Natural killer cell (primary cell): ENCODE results near the gene ARGFX. TPM values are rescaled to one million over a fixed set of nuclear protein-coding genes. Genes with fewer than 3 reads are reported as not detected.

Experiments used
- ATAC-seq, 3 donors: fragments of 150-1000 bp in 2 of 3; fragments of 200-7000 bp in 1 of 3; cut with Tn5 transposase; 1 replicate in 1 of 3; 2 replicates in 2 of 3; pipeline ENCODE4 v1.10.0; 2021; ENCODE audit warnings: mild to moderate bottlenecking in 2 of 3, moderate library complexity in 2 of 3
- DNase-seq, 2 donors: peaks; one replicate each; pipeline versions ENCODE4 v3.0.0 to v3.0.0-alpha.2; 2013 to 2021; ENCODE audit warnings: mixed read lengths in 1 of 2
- H3K27ac ChIP-seq: one replicate; pipeline ENCODE4 v1.5.1; 2013; ENCODE audit warnings: mild to moderate bottlenecking, low read length
- H3K27me3 ChIP-seq: one replicate; pipeline ENCODE4 v1.6.1; 2013; ENCODE audit warnings: low read length; ENCODE audit not compliant: control insufficient read depth, insufficient read depth
- H3K36me3 ChIP-seq: one replicate; pipeline ENCODE4 v1.6.1; 2013; ENCODE audit warnings: low read length; ENCODE audit not compliant: control insufficient read depth, insufficient read depth
- H3K4me1 ChIP-seq: one replicate; pipeline ENCODE4 v1.6.1; 2013; ENCODE audit warnings: low read length; ENCODE audit not compliant: control insufficient read depth, insufficient read depth
- H3K4me3 ChIP-seq: one replicate; pipeline ENCODE4 v1.5.1; 2013; ENCODE audit warnings: low read length
- H3K9me3 ChIP-seq: one replicate; pipeline ENCODE4 v1.6.1; 2013; ENCODE audit warnings: low read length; ENCODE audit not compliant: control insufficient read depth, insufficient read depth
- H3K27ac Mint-ChIP-seq, 2 donors: one replicate each; pipeline ENCODE4 v1.8.0; 2022; ENCODE audit warnings: mild to moderate bottlenecking in 2 of 2, mixed read lengths in 2 of 2, moderate library complexity in 1 of 2
- H3K27me3 Mint-ChIP-seq, 2 donors: one replicate each; pipeline ENCODE4 v1.8.0; 2022; ENCODE audit warnings: low read depth in 2 of 2, mixed read lengths in 2 of 2
- H3K36me3 Mint-ChIP-seq: one replicate; pipeline ENCODE4 v1.8.0; 2022; ENCODE audit warnings: mixed read lengths
- H3K4me1 Mint-ChIP-seq, 2 donors: one replicate each; pipeline ENCODE4 v1.8.0; 2022; ENCODE audit warnings: mixed read lengths in 2 of 2
- H3K4me3 Mint-ChIP-seq: one replicate; pipeline ENCODE4 v1.8.0; 2022; ENCODE audit warnings: mild to moderate bottlenecking, moderate library complexity, mixed read lengths
- H3K9me3 Mint-ChIP-seq, 2 donors: one replicate each; pipeline ENCODE4 v1.8.0; 2022; ENCODE audit warnings: mixed read lengths in 2 of 2
- WGBS: methylation state at CpG from one replicate; pipeline ENCODE4 v1.1.7; 2013; ENCODE audit warnings: missing lambda C conversion rate; ENCODE audit not compliant: insufficient coverage; 5-methylcytosine and 5-hydroxymethylcytosine counted together
- intact Hi-C: fragments of 100-400 bp; cut with micrococcal nuclease; formaldehyde crosslinking; loops from one replicate; pipeline ENCODE4 v1.14.2; 2022
- total RNA-seq, 4 donors: library from RNA; stranded (reverse); fragments of 120-200 nt in 1 of 4; gene quantifications; one replicate each; pipeline versions ENCODE4 v1.2.3 to v1.2.4, GENCODE V29; 2013 to 2022
- TF ChIP-seq, protein P1 (sequence below): fragments of 200-600 bp; IDR thresholded peaks from one replicate; pipeline ENCODE4 v1.8.0; 2022; ENCODE audit warnings: antibody characterized with exemption

Gene ARGFX
- total RNA-seq, 3 donors from 2014 or later (not counting 1 experiment from before 2014, with no cell fraction given): not detected

DNA sequence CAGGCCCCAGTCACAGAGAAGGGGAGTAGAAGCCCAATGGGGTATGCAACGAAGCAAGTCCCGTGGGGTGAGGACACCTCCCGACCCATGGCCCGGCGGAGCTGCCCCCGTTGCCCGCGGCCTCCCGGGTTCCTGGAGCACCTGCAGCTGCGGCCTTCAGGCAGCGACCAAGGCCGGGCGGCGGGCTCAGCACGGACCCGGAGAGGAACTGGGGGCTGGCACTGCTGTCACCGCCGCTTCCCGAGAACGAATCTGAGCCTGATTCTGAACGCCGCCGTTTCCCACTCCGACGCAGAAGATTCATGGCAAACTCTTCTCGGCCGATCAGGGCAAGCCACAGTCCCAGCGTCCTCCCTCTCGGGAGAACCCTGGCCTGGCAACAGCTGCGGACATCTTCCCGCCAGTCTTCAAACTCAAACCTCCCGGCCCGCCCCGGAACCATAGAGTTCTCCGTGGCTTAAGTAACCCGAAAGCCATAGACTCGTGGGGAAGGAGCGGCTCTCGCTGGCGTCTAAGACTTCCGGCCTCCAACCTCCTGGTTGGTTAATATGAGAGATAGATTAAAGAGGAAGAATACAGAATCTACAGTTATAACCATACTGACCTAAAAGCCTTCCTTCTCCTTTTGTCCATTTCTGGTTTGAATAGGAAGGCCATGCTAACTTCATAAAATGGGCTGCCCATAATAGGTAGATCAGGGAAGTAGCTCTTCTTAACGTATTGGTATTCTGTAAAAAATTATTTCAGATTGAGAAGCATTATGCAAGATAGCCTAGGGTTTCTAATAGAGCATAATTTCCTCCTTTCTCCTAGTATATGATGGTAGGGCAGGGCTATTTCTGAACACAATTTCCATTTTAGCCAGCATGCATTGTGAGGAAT, 21.9 kb upstream of the ARGFX start, which contains the start of gene POLQ:
TSS of gene POLQ (minus strand) at position 415 of the 882 bp plus-strand sequence. CDS start at position 304, 111 bp downstream.
- peak within 1 kb of the TSS; percentile 82 to 97 for H3K27ac Mint-ChIP-seq
- peak within 1 kb of the TSS; percentile 96 for H3K4me3 Mint-ChIP-seq
- Histone ChIP-seq H3K4me1 (peaks cover 9% of the 10 kb centered on the region), H3K27me3 (no peaks in the 10 kb centered on the region), H3K9me3 (no peaks in the 10 kb centered on the region), H3K27ac (peak within 1 kb of the TSS; percentile 72), H3K4me3 (peak within 1 kb of the TSS; percentile 63), H3K36me3 (no peaks in the 10 kb centered on the region)
- ATAC-seq: peak; percentile 97 to 99 (median 99)
- TF ChIP-seq, protein P1, sequence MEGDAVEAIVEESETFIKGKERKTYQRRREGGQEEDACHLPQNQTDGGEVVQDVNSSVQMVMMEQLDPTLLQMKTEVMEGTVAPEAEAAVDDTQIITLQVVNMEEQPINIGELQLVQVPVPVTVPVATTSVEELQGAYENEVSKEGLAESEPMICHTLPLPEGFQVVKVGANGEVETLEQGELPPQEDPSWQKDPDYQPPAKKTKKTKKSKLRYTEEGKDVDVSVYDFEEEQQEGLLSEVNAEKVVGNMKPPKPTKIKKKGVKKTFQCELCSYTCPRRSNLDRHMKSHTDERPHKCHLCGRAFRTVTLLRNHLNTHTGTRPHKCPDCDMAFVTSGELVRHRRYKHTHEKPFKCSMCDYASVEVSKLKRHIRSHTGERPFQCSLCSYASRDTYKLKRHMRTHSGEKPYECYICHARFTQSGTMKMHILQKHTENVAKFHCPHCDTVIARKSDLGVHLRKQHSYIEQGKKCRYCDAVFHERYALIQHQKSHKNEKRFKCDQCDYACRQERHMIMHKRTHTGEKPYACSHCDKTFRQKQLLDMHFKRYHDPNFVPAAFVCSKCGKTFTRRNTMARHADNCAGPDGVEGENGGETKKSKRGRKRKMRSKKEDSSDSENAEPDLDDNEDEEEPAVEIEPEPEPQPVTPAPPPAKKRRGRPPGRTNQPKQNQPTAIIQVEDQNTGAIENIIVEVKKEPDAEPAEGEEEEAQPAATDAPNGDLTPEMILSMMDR: no peak
- WGBS: under 1% methylated on average over 37 of the region's 42 CpGs
- no peaks in the 10 kb centered on the region for H3K36me3 Mint-ChIP-seq
- H3K4me1 Mint-ChIP-seq: peaks cover 13 to 21% of the 10 kb centered on the region in 2 donors
- peak; percentile 78 to 93 for DNase-seq
- intact Hi-C loops: loop anchor here (1.0 to 10.0 kb wide), 9 partner anchors 114 to 1941 kb away; partner anchors contain the start of genes EAF2, FAM162A, GOLGB1 and HCLS1
- no peaks in the 10 kb centered on the region for H3K9me3 Mint-ChIP-seq
- no peaks in the 10 kb centered on the region for H3K27me3 Mint-ChIP-seq

DNA sequence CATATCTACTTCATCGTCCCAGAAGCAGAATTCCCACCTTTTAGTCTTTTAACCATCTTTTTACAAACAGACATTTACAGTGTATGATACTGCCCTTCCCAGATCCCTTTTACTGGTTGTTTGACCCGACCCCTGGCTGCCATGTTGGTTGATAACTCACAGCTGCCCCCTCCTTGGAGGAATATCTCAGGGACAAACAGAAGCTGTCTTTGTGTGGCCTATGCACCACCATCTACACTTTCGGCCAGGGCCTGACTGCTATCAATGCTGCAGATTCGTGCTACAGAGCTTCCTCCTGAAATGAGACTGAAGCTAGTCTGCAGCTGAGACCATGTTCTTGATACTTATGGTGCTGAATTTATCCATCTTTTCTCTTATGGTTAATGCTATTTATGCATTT, 15.4 kb upstream of the ARGFX start:
- H3K36me3 Mint-ChIP-seq: no peaks in the 10 kb centered on the region
- Histone ChIP-seq H3K4me3 (no peak overlapping the region), H3K9me3 (no peaks in the 10 kb centered on the region), H3K27me3 (peaks cover 2% of the 10 kb centered on the region), H3K27ac (no peak overlapping the region), H3K4me1 (peaks cover 3% of the 10 kb centered on the region), H3K36me3 (no peaks in the 10 kb centered on the region)
- no peak for DNase-seq
- TF ChIP-seq, protein P1: no peak
- no peak for ATAC-seq
- H3K27me3 Mint-ChIP-seq: peaks cover 0 to 6% of the 10 kb centered on the region in 2 donors
- 82% methylated on average over 4 of the region's 4 CpGs for WGBS
- intact Hi-C loops: no loop called here
- H3K27ac Mint-ChIP-seq: no peak overlapping the region
- H3K9me3 Mint-ChIP-seq: no peaks in the 10 kb centered on the region
- H3K4me1 Mint-ChIP-seq: no peaks in the 10 kb centered on the region
- no peak overlapping the region for H3K4me3 Mint-ChIP-seq

DNA sequence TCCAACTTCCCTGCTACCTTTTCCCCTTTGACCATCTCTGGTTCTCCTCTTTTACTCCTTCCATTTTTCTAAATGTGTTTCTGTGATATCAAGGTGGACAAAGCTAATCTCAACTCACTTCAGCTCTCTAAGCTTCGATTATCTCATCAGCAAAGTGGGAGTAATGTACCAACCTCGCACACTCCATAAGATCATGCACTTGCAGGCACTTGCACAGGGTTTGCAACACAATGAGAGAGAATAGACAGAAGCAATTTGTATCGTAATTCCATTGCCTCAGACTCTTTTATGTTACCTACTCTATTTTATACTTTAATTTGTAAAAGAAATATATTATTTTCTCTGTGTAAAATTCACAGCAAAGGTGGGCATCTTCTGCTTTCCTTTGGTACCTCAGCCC, 15.0 kb upstream of the ARGFX start:
- no peaks in the 10 kb centered on the region for H3K36me3 Mint-ChIP-seq
- peaks cover 0 to 6% of the 10 kb centered on the region in 2 donors for H3K27me3 Mint-ChIP-seq
- ATAC-seq: no peak
- Histone ChIP-seq H3K4me3 (no peak overlapping the region), H3K4me1 (peaks cover 3% of the 10 kb centered on the region), H3K27ac (no peak overlapping the region), H3K9me3 (no peaks in the 10 kb centered on the region), H3K27me3 (peaks cover 2% of the 10 kb centered on the region), H3K36me3 (no peaks in the 10 kb centered on the region)
- intact Hi-C loops: no loop called here
- 91% methylated on average over 2 of the region's 3 CpGs for WGBS
- no peaks in the 10 kb centered on the region for H3K9me3 Mint-ChIP-seq
- TF ChIP-seq, protein P1: no peak
- H3K27ac Mint-ChIP-seq: no peak overlapping the region
- no peak for DNase-seq
- no peaks in the 10 kb centered on the region for H3K4me1 Mint-ChIP-seq
- H3K4me3 Mint-ChIP-seq: no peak overlapping the region
